ENCODE data around the gene ADAMTS1.

ADAMTS1 gene

DNA sequence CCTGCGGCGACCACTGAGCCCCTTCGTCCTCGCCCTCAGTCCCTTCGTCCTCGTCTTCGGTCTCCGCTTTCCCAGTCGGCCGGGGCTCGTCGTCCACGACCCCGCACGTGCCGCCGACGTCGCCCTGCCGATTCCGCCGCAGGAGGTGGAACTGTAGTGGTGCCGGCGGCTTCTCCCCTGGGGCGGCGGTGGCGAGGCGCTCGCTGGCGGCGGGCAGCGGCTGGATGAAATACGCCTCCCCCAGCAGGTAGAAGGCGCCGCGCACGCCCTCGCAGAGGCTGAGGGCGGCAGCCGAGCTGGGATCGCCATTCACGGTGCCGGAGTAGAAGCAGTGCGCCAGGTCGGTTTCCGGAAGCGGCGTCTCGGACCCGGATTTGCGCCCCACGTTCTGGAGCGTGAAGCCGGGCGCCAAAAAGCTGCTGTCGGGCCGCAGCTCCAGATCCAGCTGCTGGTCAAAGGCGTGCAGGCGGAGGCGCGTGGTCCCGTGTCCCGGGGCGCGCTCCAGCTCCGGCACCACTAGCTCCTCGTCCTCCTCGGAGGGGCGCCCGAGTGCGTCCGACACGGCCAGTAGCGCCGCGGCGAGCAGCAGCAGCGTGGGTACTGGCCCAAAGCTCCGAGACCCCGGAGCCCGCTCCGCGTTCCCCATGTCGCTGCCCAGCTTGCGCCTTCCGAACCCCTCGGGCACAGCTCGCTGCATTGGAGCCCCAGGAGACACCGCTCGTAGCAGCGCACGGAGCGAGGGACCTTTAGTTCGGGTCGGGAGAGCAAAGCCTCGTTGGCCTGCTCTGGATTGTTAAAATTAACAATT lies 747 bp downstream of the ADAMTS1 start:
- peak in 1 of 3 donors; percentile 17 for DNase-seq

DNA sequence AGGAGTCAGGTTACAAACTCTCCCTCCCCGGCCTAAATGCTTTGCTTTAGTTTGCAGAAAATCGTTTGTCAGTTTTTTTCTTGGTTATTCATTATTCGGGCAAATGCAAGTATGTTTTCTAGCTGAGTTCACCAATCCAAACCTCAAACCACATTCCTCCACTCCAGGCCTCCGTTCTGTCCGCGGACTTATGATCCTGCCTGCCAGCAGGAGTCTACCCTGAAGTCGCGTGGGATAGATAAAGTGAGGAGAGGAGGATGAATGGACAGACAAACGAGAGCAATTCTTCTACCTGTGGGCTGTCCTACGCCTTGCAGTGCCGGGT lies 1.3 kb downstream of the ADAMTS1 start:
- no peak for DNase-seq

- peak; percentile 34 to 47 (median 38) for DNase-seq
Observed at GRCh38 chr21:26842974-26843932, 2.0 kb downstream of the ADAMTS1 start.

- no peak for DNase-seq
Observed at GRCh38 chr21:26842300-26842699, 2.9 kb downstream of the ADAMTS1 start.

DNA sequence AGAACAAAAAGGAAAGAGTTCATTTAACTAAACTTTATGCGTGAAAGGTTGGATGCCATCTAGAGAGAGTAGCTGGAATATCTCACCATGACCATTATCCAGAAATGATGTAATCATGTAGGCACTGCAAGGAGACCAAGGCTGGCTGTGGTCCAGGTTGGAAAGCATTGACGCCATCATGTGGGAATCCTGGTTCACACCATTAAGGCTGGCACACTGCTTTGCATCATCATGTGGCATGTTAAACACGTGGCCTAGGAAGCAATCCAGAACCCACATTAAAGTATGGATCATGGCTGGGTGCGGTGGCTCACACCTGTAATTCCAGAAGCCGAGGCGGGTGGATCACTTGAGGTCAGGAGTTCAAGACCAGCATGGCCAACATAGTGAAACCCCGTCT lies 4.3 kb downstream of the ADAMTS1 start:
- no peak for DNase-seq

- DNase-seq, result no peak
Observed at GRCh38 chr21:26840201-26840600, 5.0 kb downstream of the ADAMTS1 start.

DNA sequence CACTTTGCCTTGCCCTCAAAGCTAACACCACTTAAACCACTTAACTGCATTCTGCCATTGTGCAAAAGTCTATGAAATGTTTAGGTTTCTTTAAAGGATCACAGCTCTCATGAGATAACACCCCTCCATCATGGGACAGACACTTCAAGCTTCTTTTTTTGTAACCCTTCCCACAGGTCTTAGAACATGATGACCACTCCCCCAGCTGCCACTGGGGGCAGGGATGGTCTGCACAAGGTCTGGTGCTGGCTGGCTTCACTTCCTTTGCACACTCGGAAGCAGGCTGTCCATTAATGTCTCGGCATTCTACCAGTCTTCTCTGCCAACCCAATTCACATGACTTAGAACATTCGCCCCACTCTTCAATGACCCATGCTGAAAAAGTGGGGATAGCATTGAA lies 7.7 kb downstream of the ADAMTS1 start:
- DNase-seq, result no peak

DNA sequence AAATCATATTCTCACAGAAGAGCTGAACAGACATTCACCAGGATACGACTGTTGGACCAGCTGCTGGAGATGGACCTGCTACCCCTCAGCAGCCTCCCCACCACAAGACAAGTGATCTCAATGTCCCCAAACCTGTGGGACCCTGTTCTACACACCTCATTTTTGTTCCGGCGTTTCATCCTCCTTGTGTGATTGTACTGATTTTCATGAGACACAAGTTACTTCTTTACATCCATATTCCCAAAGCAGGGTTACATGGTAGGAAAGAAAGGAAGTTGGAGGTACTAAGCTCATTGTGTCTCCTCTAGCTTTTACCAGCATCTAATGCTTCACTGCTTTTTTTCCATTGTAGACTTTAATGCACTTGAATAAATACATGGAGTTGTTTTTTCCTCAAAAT lies 8.7 kb downstream of the ADAMTS1 start:
- no peak for DNase-seq

DNA sequence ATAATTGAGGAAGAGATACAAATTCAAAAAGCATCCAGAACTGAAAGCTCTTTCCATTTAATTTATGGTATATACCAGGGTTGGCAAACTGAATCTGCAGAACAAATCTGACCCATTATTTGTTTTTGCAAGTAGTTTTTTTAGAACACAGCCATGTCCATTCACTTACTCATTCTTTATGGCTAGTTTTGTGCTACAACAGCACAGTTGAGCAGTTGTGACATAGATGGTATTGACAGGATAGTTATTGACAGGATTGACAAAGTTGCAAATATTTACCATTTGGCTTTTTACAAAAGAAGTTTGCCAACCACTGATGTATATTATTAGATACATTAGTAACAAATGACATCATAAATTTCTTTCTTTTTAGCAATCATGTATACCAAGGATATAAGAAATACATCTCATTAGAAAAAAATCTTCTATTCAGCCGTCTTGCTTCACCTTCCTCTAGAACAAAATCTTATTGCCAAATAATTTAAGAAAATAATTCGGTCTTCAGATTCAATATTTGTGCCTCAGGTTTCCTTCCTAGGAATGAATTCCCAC lies 9.4 kb downstream of the ADAMTS1 start:
- DNase-seq, result no peak

DNA sequence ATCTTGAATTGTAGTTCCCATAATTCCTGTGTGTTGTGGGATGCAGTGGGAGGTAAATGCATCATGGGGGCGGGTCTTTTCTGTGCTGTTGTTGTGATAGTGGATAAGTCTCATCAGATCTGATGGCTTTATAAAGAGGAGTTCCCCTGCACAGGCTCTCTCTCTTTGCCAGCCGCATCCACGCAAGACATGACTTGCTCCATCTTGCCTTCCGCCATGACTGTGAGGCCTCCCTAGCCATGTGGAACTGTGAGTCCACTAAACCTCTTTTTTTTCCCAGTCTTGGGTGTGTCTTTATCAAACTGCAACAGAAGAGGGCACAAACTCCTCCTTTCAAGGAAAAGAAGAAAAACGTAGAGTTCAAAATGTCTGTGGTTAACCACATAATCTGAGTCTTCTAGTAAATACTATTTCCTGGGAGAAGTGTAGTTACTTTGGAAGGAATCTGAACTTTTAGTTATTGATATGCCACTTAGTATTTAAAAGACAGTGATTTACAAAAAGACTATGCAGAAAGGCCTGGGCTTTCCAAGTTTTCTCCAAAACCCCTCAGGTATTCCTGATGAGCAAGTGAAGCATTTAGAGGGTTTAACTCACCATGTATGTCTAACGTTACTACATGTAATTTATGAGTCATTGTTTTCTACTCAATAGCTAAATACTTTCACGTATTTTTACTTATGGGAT lies 10.0 kb downstream of the ADAMTS1 start:
- no peak for DNase-seq

DNA sequence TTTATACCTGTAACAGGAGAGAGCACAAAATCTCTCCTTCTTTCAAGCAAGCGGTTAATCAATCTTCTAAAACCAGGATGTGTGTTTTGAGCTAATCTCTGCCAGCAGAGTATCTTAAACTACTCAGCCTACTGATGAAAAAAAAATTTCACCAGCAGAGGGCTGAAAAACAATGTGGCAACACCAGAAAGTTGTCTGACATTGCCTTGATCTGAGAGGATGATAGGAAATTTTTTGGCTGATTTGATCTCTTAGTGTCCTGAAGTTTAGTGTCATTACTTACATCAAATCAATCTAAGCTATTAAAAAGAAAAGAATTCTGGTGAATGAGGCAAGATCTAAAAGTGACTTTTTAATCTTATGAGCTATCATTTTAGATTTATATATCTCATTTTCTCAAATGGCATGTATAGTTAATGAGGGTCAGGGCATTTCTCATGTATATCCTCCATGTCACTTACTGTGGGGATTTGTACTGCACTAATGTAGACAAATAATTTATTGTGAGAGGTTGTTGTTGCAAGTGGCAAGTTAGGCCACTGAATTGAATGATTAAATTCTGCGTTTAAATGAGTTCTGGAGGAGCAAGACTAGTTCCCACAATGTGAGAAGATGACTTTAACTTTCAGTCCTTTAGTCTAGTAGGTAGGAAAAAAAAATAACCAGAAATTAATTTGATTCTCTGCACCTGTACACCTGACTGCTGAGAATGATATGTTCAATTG lies 10.9 kb downstream of the ADAMTS1 start:
- no peak for DNase-seq

DNA sequence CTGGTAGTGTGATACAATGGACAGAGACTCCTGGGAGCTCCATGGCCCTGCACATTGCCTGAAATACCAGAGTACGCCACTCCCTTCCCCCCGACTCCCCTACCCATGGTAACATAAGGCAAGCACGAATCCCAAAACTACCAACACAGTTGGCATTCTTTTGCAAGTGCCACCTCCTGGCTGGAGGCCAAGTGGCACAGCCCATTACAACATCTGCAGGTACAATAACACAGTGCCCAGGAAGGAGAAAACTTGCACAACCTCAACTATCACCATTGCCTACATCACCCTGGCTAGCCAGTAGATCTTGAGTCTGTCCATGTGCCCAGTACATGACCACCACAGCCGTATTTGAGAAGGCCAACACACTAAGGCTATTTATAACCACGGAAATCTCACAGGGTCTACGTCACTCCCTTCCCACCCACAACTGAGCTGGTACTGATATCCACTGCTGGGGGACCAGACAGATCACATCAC lies 11.7 kb downstream of the ADAMTS1 start:
- DNase-seq, result no peak

DNA sequence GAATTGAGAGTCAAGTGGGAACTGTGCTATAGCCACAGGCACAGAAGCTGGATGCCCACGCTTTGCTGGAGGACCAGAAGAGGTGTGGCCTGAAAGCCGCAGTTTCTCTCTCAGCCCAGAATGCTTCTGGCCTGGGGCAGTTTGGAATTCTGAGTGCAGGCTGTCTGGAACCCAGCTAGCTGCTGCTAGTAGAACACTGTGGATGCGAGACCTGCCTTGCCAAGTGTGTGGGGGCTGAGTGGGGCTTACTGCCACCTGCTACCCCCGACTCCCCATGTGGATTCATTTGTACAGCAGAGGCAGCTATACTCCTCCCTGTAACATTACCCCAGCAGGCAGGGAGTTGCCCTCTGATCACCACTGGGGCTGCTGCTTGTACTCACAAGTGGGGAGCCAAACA lies 12.2 kb downstream of the ADAMTS1 start:
- DNase-seq, result no peak

DNA sequence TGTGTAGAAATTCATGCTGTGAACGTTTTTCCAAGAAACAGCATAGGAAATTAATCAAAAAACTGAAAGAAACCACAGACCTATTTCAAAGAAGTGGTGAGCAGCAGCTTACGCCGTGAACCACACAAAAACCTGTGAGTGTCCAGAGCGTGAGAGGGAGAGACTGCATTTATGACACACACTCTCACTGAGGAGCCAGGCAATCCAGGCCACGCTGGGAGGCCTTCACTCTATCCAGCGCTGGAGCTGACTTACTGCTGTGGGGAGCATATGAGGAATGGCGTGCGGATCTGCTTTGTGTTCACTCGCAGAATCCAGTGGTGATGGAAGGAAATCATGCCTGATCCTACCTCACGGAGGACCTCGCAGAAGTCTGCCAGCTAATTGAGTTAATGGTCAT lies 12.7 kb downstream of the ADAMTS1 start:
- no peak for DNase-seq

DNA sequence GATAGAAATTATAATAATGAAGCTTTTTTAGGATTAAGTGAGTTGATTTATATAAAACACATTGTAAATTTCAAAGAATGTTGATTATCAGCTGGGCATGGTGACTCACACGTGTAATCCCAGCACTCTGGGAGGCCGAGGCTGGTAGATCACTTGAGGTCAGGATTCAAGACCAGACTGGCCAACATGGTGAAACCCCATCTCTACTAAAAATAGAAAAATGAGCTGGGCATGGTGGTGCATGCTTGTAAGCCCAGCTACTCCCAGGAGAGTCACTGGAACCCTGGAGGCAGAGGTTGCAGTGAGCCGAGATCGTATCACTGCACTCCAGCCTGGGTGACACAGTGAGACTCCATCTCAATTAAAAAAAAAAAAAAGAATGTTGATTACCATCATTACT lies 18.4 kb downstream of the ADAMTS1 start:
- DNase-seq, result no peak

DNA sequence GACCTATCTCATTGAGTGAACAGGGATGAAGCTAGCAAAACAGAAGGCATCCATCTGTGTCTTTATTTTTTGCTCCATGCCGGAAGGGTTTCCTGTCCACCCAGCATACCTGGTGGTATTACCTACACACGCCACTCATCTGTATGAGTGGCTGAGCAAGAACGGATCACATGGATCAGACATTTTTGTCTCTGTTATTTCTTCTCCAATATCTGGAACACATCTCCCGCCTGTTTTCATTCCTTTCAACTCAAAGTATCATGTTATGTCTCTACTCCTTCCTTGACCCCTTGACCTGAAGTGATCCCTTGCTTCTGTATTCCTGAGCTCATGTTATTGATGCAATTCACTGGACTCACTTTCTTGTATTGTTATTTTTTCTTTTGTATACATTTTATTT lies 24.7 kb downstream of the ADAMTS1 start:
- no peak for DNase-seq

DNA sequence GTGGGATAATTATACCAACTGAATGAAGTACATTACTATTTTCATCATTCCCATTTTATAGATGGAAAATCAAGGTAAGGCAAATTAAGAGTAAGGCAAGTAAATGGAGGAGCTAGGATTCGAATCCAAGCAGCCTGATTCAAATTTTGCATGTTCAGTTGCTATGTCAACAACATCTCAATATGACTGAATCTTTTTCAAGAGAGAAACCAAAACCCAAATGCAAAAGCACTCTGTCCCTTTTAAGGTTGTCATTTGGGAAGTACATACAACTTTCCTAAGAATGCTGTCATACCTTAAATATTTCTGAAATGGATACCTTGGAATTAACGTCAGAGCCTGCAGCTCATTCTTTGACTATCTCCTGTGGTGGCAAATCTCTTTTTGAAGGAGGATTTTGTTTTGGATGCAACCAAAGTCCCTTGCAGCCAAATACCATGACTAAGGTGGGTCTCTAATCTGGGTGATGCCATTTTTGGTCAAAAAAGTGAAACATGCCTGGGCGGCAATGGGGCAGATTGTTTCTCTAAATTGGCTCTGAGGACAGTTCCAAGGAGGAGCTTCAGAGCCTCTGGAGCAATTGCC lies 25.4 kb downstream of the ADAMTS1 start:
- no peak for DNase-seq

DNA sequence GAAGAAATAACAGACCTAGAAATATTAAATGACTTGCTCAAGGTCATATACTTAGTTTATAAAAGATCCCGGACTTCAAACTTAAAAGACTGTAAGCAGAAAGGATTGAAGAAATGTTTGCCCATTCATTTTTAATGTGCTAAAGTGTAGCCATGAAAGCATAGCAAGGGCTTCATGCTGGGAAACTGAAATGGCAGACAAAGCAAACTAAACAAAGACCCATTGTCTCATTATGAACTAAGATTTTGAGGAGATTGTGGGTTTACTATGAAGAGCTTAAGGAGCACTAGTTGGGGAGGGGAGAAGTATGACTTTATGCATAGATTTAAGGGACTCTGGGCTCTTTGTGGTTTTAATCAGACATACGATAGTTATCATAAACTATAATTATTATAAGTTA lies 26.3 kb downstream of the ADAMTS1 start:
- no peak for DNase-seq

- no peak for DNase-seq
Observed at GRCh38 chr21:26815197-26815596, 30.0 kb downstream of the ADAMTS1 start.

DNA sequence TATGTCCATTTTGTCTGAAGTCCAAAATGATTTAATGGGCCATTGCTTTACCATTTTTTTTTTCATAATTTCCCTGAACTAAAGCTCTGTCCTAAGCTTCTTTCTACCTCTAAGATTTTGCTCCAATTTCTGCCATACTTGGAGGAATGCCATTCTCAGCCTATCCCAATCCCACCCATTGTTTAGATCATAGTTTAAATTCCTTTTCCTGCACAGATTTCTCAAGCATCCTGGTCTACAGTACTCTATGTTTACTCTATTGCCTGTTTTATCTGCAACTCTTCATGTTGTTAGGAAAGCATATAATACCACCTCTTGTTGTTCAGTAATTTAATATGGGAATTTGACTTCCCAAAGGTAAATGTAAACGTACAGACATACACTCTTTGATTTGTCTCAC lies 30.8 kb downstream of the ADAMTS1 start:
- no peak for DNase-seq

DNA sequence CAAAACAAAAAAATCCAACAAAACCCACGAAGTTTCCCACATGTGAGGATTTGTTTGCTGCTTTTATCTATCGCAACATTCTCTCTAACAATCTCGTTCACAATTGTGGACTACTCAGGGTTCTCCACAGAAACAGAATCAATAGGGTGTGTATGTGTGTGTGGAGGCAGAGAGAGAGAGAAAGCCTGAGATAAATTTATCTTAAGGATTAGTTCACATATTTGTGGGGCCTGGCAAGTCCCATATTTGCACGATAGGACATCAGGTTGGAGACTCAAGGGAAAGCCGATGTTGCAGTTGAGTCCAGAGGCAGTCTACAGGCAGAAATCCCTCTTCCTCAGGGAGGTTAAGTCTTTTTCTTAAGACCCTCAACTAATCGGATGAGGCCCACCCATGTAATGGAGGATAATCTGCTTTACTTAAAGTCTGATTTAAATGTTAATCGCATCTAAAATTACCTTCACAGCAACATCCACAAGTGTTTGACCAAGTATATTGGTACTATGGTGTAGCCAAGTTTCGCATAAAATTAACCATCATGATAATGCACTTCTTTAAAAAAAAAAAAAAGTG lies 31.7 kb downstream of the ADAMTS1 start:
- DNase-seq, result no peak

DNA sequence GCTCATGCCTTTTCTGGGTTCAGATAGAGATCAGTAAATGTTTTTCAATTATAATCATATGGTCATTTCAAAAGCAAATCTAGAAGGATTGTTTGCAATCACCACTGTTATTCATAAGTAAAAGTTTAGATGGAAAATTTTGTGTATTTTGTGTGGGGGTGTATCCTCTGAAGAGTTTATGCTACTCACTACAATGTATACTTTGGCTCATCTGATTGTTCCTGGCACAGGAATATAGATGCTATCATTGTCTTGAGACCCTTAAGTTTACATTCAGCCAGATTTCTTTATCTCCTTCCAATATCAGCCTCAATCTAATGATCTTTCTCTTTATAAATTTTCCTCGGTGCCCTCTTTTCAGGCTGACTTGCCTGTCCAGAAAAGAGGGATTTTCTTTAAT lies 33.0 kb downstream of the ADAMTS1 start:
- DNase-seq, result no peak
